HepG2 (cell line): ENCODE measurements around the gene KIF23. TPM values are rescaled to one million over a fixed set of nuclear protein-coding genes. Genes with fewer than 3 reads are reported as not detected.

Experiments
- GATA4 ChIP-seq: sonication (generic); IDR thresholded peaks from 2 replicates; pipeline ENCODE4 v1.6.1; 2016; ENCODE audit warnings: antibody characterized with exemption, low read depth, borderline replicate concordance
- HBP1 ChIP-seq: IDR thresholded peaks from 2 replicates; pipeline ENCODE4 v1.6.1; 2016; ENCODE audit warnings: low read depth, control low read depth
- HNF4A ChIP-seq: sonication (generic); formaldehyde crosslinking; IDR thresholded peaks from 2 replicates; pipeline ENCODE4 v1.4.0; 2020; ENCODE audit warnings: missing genetic modification reagents
- HNRNPLL ChIP-seq: fragments of 200-400 bp; formaldehyde crosslinking; IDR thresholded peaks from 2 replicates; pipeline ENCODE4 v1.6.1; 2017; ENCODE audit warnings: mild to moderate bottlenecking, low read depth, low read length; ENCODE audit not compliant: poor library complexity, severe bottlenecking
- KDM2A ChIP-seq: sonication (generic); formaldehyde crosslinking; IDR thresholded peaks from 2 replicates; pipeline ENCODE4 v1.4.0; 2020; ENCODE audit warnings: low read depth, missing genetic modification reagents, borderline replicate concordance
- LCORL ChIP-seq, 2 experiments: fragments of 450-650 bp in 1 of 2; sonication (generic) in 1 of 2; formaldehyde crosslinking in 1 of 2; IDR thresholded peaks; 2 replicates each; pipeline versions ENCODE4 v1.5.0 to v1.6.1; 2017 to 2020; ENCODE audit warnings: antibody characterized with exemption in 1 of 2, missing genetic modification reagents in 1 of 2
- MYPOP ChIP-seq: sonication (generic); formaldehyde crosslinking; IDR thresholded peaks from 2 replicates; pipeline ENCODE4 v1.8.1; 2023; ENCODE audit warnings: mild to moderate bottlenecking, moderate library complexity, missing genetic modification reagents
- NR2C2 ChIP-seq: sonication (generic); formaldehyde crosslinking; IDR thresholded peaks from 2 replicates; pipeline ENCODE4 v1.4.0; 2020; ENCODE audit warnings: missing genetic modification reagents, mild to moderate bottlenecking, moderate library complexity, borderline replicate concordance
- PHF21A ChIP-seq: sonication (generic); formaldehyde crosslinking; IDR thresholded peaks from 2 replicates; pipeline ENCODE4 v1.5.0; 2020; ENCODE audit warnings: mild to moderate bottlenecking, missing genetic modification reagents
- PRMT3 ChIP-seq: sonication (generic); formaldehyde crosslinking; IDR thresholded peaks from 2 replicates; pipeline ENCODE4 v1.8.1; 2022; ENCODE audit warnings: low read depth, mild to moderate bottlenecking, moderate library complexity, missing genetic modification reagents, borderline replicate concordance
- REPIN1 ChIP-seq: sonication (generic); formaldehyde crosslinking; IDR thresholded peaks from 2 replicates; pipeline ENCODE4 v1.8.0; 2022; ENCODE audit warnings: missing genetic modification reagents, low read depth, mild to moderate bottlenecking, borderline replicate concordance
- SATB2 ChIP-seq: sonication (generic); formaldehyde crosslinking; IDR thresholded peaks from 2 replicates; pipeline ENCODE4 v1.5.0; 2020; ENCODE audit warnings: missing genetic modification reagents
- SCMH1 ChIP-seq: sonication (generic); formaldehyde crosslinking; IDR thresholded peaks from 2 replicates; pipeline ENCODE4 v1.9.0; 2021; ENCODE audit warnings: missing genetic modification reagents, mild to moderate bottlenecking, borderline replicate concordance
- SMAD3 ChIP-seq: sonication (generic); formaldehyde crosslinking; IDR thresholded peaks from 2 replicates; pipeline ENCODE4 v1.4.0; 2020; ENCODE audit warnings: missing genetic modification reagents
- SP4 ChIP-seq: sonication (generic); formaldehyde crosslinking; IDR thresholded peaks from 2 replicates; pipeline ENCODE4 v1.8.1; 2023; ENCODE audit warnings: mild to moderate bottlenecking, missing genetic modification reagents
- THAP11 ChIP-seq: IDR thresholded peaks from 2 replicates; pipeline ENCODE4 v1.6.1; 2016; ENCODE audit warnings: missing biosample characterization, missing genetic modification reagents
- ZBTB49 ChIP-seq: sonication (generic); formaldehyde crosslinking; IDR thresholded peaks from 2 replicates; pipeline ENCODE4 v1.4.0; 2020; ENCODE audit warnings: missing genetic modification reagents, borderline replicate concordance
- ZNF143 ChIP-seq: sonication (generic); formaldehyde crosslinking; IDR thresholded peaks from 2 replicates; pipeline ENCODE4 v1.4.0; 2020; ENCODE audit warnings: missing genetic modification reagents
- ZNF230 ChIP-seq: sonication (generic); formaldehyde crosslinking; IDR thresholded peaks from 2 replicates; pipeline ENCODE4 v1.4.0; 2020; ENCODE audit warnings: mild to moderate bottlenecking, missing genetic modification reagents
- ZNF572 ChIP-seq: sonication (generic); formaldehyde crosslinking; IDR thresholded peaks from 2 replicates; pipeline ENCODE4 v1.5.1; 2020; ENCODE audit warnings: mild to moderate bottlenecking, missing genetic modification reagents
- ZUFSP ChIP-seq: sonication (generic); formaldehyde crosslinking; IDR thresholded peaks from 2 replicates; pipeline ENCODE4 v1.9.0; 2021; ENCODE audit warnings: missing genetic modification reagents, mild to moderate bottlenecking, borderline replicate concordance
- ZZZ3 ChIP-seq: sonication (generic); formaldehyde crosslinking; IDR thresholded peaks from 2 replicates; pipeline ENCODE4 v1.4.0; 2020; ENCODE audit warnings: missing genetic modification reagents, mild to moderate bottlenecking, borderline replicate concordance
- polyA plus RNA-seq, 8 experiments: library from polyadenylated mRNA; depleted of rRNA in 3 of 8; stranded (reverse) in 7 of 8; unstranded in 1 of 8; fragments of >200 nt; fragmentation: Illumina TruSeq in 4 of 8; extraction: Trizol in 4 of 8; gene quantifications; 2 replicates each; pipeline versions ENCODE4 v1.2.1 to v1.2.3, GENCODE V29; 2011 to 2016; ENCODE audit warnings: low read depth in 4 of 8, missing spikeins in 1 of 8, mixed read lengths in 1 of 8; ENCODE audit not compliant: insufficient read depth in 1 of 8
- total RNA-seq, 5 experiments: library from RNA; depleted of rRNA; stranded (reverse); fragments of >200 nt; fragmentation: Illumina TruSeq; extraction: Trizol; gene quantifications; 2 replicates each; pipeline ENCODE4 v1.2.3, GENCODE V29; 2016; ENCODE audit warnings: low read depth in 1 of 5

KIF23 gene
- total and polyA plus RNA-seq, 2 of the 13 experiments (the other 11 are each of a cell fraction or from before 2014, with no cell fraction given), result 11.3 to 38.1 TPM

GRCh38 chr15:69451951-69452691 is 38.0 kb downstream of the KIF23 start (continued):
- TF ChIP-seq HBP1 (CRISPR knock-in tag) (peak; percentile 1), HNF4A (CRISPR knock-in tag) (0 out of 2 replicates have a peak, but pooled peaks have one; percentile 8), SMAD3 (CRISPR knock-in tag) (peak; percentile 24; the same call in 1 of the 2 replicates), SCMH1 (CRISPR knock-in tag) (no peak), MYPOP (CRISPR knock-in tag) (peak; percentile 58; the same call in 1 of the 2 replicates), GATA4 (no peak), NR2C2 (CRISPR knock-in tag) (no peak; the same call in 1 of the 2 replicates), LCORL (IDR thresholded peaks at IDR 0.05) (no peak), LCORL (CRISPR knock-in tag; IDR thresholded peaks at IDR 0.05) (0 out of 2 replicates have a peak, but pooled peaks have one; percentile 21), ZNF230 (peak; percentile 58; the same call in 1 of the 2 replicates), PHF21A (peak; percentile 96), KDM2A (CRISPR knock-in tag) (peak; percentile 44), REPIN1 (CRISPR knock-in tag) (peak; percentile 65), THAP11 (no peak), SATB2 (CRISPR knock-in tag) (no peak), PRMT3 (0 out of 2 replicates have a peak, but pooled peaks have one; percentile 2), ZBTB49 (CRISPR knock-in tag) (no peak), ZUFSP (no peak), ZZZ3 (CRISPR knock-in tag) (peak; percentile 73; the same call in 1 of the 2 replicates), SP4 (0 out of 2 replicates have a peak, but pooled peaks have one; percentile 10), ZNF143 (CRISPR knock-in tag) (peak; percentile 79), ZNF572 (peak; percentile 80; the same call in 1 of the 2 replicates), HNRNPLL (no peak)
